ENCODE data around the gene ACP3.

- peak; percentile 91 for TF ChIP-seq CTCF (IDR thresholded peaks at IDR 0.05; ENCODE audit: insufficient read depth, low read depth, low read length)
- TF ChIP-seq EZH2 (IDR thresholded peaks at IDR 0.05; ENCODE audit: insufficient read depth, low read length) = no peak
Observed at GRCh38 chr3:132399054-132399929, 82.1 kb downstream of the ACP3 start.
